H1 (cell line): ENCODE measurements around the gene FLRT2. TPM values are rescaled to one million over a fixed set of nuclear protein-coding genes. Genes with fewer than 3 reads are reported as not detected.

Experiments used
- CTCF ChIA-PET: fragments of 300-600 bp; sonication (Branson Sonifier 250); formaldehyde crosslinking; loops from one replicate; lab custom pipeline; 2021; ENCODE audit not compliant: partially characterized antibody; lab: Charles Lee
- POLR2A ChIA-PET: fragments of 300-600 bp; sonication (Branson Sonifier 250); formaldehyde crosslinking; loops from one replicate; lab custom pipeline; 2021; ENCODE audit warnings: inconsistent platforms; ENCODE audit not compliant: partially characterized antibody; lab: Charles Lee
- DNase-seq, 2 experiments: peaks; one replicate each; pipeline versions ENCODE4 v3.0.0 to v3.0.0-alpha.2; 2010 to 2022; ENCODE audit warnings: low spot score in 2 of 2, low read depth in 1 of 2, mixed read lengths in 1 of 2
- FAIRE-seq: peaks from 2 replicates; lab custom pipeline; 2011; peaks lifted over from hg19 to GRCh38; lab: Jason Lieb, UNC
- H2AFZ ChIP-seq: 2 replicates; pipeline ENCODE4 v1.8.1; 2012; ENCODE audit warnings: low read length, inconsistent platforms
- H2AK5ac ChIP-seq: 2 replicates; pipeline ENCODE4 v1.6.1; 2013; ENCODE audit warnings: low read depth, low read length
- H2BK120ac ChIP-seq: replicated peaks from 2 replicates; pipeline ENCODE3; 2013; ENCODE audit warnings: low read depth, low read length, inconsistent platforms
- H2BK12ac ChIP-seq: 2 replicates; pipeline ENCODE4 v1.6.1; 2013; ENCODE audit warnings: low read depth, low read length
- H2BK15ac ChIP-seq: 2 replicates; pipeline ENCODE4 v1.6.1; 2013; ENCODE audit warnings: low read length
- H2BK20ac ChIP-seq: 2 replicates; pipeline ENCODE4 v1.6.1; 2013; ENCODE audit warnings: low read length
- H2BK5ac ChIP-seq: 2 replicates; pipeline ENCODE4 v1.6.1; 2013; ENCODE audit warnings: low read depth, low read length
- H3K14ac ChIP-seq: 2 replicates; pipeline ENCODE4 v1.6.1; 2013; ENCODE audit warnings: inconsistent platforms; ENCODE audit not compliant: insufficient read length
- H3K18ac ChIP-seq: 2 replicates; pipeline ENCODE4 v1.6.1; 2013; ENCODE audit warnings: low read length; ENCODE audit errors: extremely low read depth
- H3K23ac ChIP-seq: 2 replicates; pipeline ENCODE4 v1.6.1; 2013; ENCODE audit warnings: inconsistent platforms; ENCODE audit not compliant: insufficient read length
- H3K23me2 ChIP-seq: 2 replicates; pipeline ENCODE4 v1.6.1; 2013; ENCODE audit warnings: low read depth, low read length
- H3K27ac ChIP-seq: 2 replicates; pipeline ENCODE4 v1.6.1; 2011; ENCODE audit warnings: low read depth, low read length, inconsistent platforms
- H3K27me3 ChIP-seq, 4 experiments: replicated peaks in 1 of 4; 1 replicate in 1 of 4; 2 replicates in 3 of 4; pipeline versions ENCODE4 v1.6.1 to v1.8.1; 2011 to 2013; ENCODE audit warnings: low read length in 3 of 4, mild to moderate bottlenecking in 3 of 4, inconsistent platforms in 2 of 4, mixed read lengths in 2 of 4, moderate library complexity in 1 of 4; ENCODE audit not compliant: control insufficient read depth in 3 of 4, insufficient read depth in 3 of 4; ENCODE audit errors: extremely low read depth in 1 of 4
- H3K36me3 ChIP-seq, 4 experiments: 2 replicates each; pipeline versions ENCODE4 v1.6.1 to v1.8.1; 2011 to 2013; ENCODE audit warnings: mild to moderate bottlenecking in 4 of 4, low read length in 3 of 4, moderate library complexity in 2 of 4, control low read depth in 1 of 4, inconsistent platforms in 1 of 4; ENCODE audit not compliant: insufficient read depth in 4 of 4, control insufficient read depth in 2 of 4
- H3K4ac ChIP-seq: replicated peaks from 2 replicates; pipeline ENCODE3; 2013; ENCODE audit warnings: low read length, low read depth, mixed read lengths, inconsistent platforms; ENCODE audit not compliant: insufficient read length
- H3K4me1 ChIP-seq, 4 experiments: replicated peaks in 1 of 4; 1 replicate in 1 of 4; 2 replicates in 3 of 4; pipeline versions ENCODE4 v1.6.1 to v1.8.1; 2011 to 2013; ENCODE audit warnings: low read length in 3 of 4, inconsistent platforms in 2 of 4, mixed read lengths in 1 of 4; ENCODE audit not compliant: insufficient read depth in 4 of 4, control insufficient read depth in 3 of 4
- H3K4me2 ChIP-seq, 2 experiments: 2 replicates each; pipeline versions ENCODE4 v1.6.1 to v1.8.1; 2011 to 2013; ENCODE audit warnings: low read depth in 2 of 2, low read length in 2 of 2, control low read depth in 1 of 2, inconsistent platforms in 1 of 2, mild to moderate bottlenecking in 1 of 2; ENCODE audit not compliant: insufficient read depth in 1 of 2
- H3K4me3 ChIP-seq, 4 experiments: fragments of 200-600, 300-600 bp in 1 of 4; sonication (generic), shearing (Covaris generic), sonication (Bioruptor Twin) in 1 of 4; 2 replicates each; pipeline versions ENCODE4 v1.5.1 to v1.8.1; 2011 to 2016; ENCODE audit warnings: low read length in 4 of 4, low read depth in 3 of 4, control low read depth in 2 of 4, inconsistent platforms in 2 of 4, mild to moderate bottlenecking in 2 of 4, mixed read lengths in 1 of 4, moderate library complexity in 1 of 4; ENCODE audit not compliant: insufficient read depth in 2 of 4; ENCODE audit errors: extremely low read depth in 1 of 4
- H3K56ac ChIP-seq: replicated peaks from 2 replicates; pipeline ENCODE3; 2013; ENCODE audit warnings: low read depth, mild to moderate bottlenecking, mixed read lengths, low read length, inconsistent platforms; ENCODE audit not compliant: insufficient read length
- H3K79me1 ChIP-seq: 2 replicates; pipeline ENCODE4 v1.6.1; 2013; ENCODE audit warnings: low read depth, low read length, control low read depth
- H3K79me2 ChIP-seq, 2 experiments: 2 replicates each; pipeline versions ENCODE4 v1.6.1 to v1.8.1; 2012 to 2013; ENCODE audit warnings: low read length in 2 of 2, mild to moderate bottlenecking in 2 of 2, inconsistent platforms in 1 of 2; ENCODE audit not compliant: insufficient read depth in 2 of 2, control insufficient read depth in 1 of 2
- H3K9ac ChIP-seq, 4 experiments: replicated peaks in 1 of 4; 1 replicate in 1 of 4; 2 replicates in 3 of 4; pipeline versions ENCODE4 v1.6.1 to v1.8.1; 2011 to 2013; ENCODE audit warnings: low read depth in 3 of 4, low read length in 3 of 4, control low read depth in 2 of 4, mild to moderate bottlenecking in 2 of 4, moderate library complexity in 2 of 4, inconsistent platforms in 1 of 4; ENCODE audit errors: extremely low read depth in 1 of 4
- H3K9me3 ChIP-seq, 2 experiments: 2 replicates each; pipeline versions ENCODE4 v1.6.1 to v1.8.1; 2012 to 2013; ENCODE audit warnings: mild to moderate bottlenecking in 2 of 2, moderate library complexity in 2 of 2, control low read depth in 1 of 2, inconsistent platforms in 1 of 2, low read depth in 1 of 2, low read length in 1 of 2, mixed read lengths in 1 of 2; ENCODE audit not compliant: insufficient read depth in 2 of 2
- H4K20me1 ChIP-seq, 2 experiments: replicated peaks in 1 of 2; 2 replicates each; pipeline versions ENCODE3 to v1.8.1; 2011 to 2013; ENCODE audit warnings: inconsistent platforms in 2 of 2, low read length in 2 of 2, mild to moderate bottlenecking in 1 of 2; ENCODE audit not compliant: insufficient read depth in 2 of 2, control insufficient read depth in 1 of 2
- H4K5ac ChIP-seq: 2 replicates; pipeline ENCODE4 v1.6.1; 2013; ENCODE audit warnings: low read length, low read depth, mixed read lengths, inconsistent platforms; ENCODE audit not compliant: insufficient read length
- H4K8ac ChIP-seq: 2 replicates; pipeline ENCODE4 v1.8.0; 2013; ENCODE audit warnings: mild to moderate bottlenecking, moderate library complexity, low read length, inconsistent platforms; ENCODE audit not compliant: insufficient read depth; ENCODE audit errors: extremely low read depth
- H4K91ac ChIP-seq: replicated peaks from 2 replicates; pipeline ENCODE3; 2013; ENCODE audit warnings: low read length, mixed read lengths, inconsistent platforms; ENCODE audit not compliant: insufficient read length
- BACH1 ChIP-seq: IDR thresholded peaks from 2 replicates; pipeline ENCODE4 v1.6.1; 2012; ENCODE audit warnings: low read length, improper control_type of control experiment
- CHD1 ChIP-seq: IDR thresholded peaks from 2 replicates; pipeline ENCODE4 v1.6.1; 2012; ENCODE audit warnings: low read depth, low read length, improper control_type of control experiment
- EP300 ChIP-seq, 2 experiments: IDR thresholded peaks; 1 replicate in 1 of 2; 2 replicates in 1 of 2; pipeline ENCODE4 v1.6.1; 2011 to 2012; ENCODE audit warnings: low read depth in 2 of 2, low read length in 2 of 2, mild to moderate bottlenecking in 2 of 2, borderline replicate concordance in 1 of 2, inconsistent platforms in 1 of 2, moderate library complexity in 1 of 2
- EZH2 ChIP-seq: fragments of 200-600 bp; sonication (generic); IDR thresholded peaks from 2 replicates; pipeline ENCODE4 v1.7.1; 2012; ENCODE audit warnings: low read depth, mild to moderate bottlenecking, moderate library complexity, low read length, inconsistent platforms; ENCODE audit not compliant: severe bottlenecking
- HDAC2 ChIP-seq, 2 experiments: fragments of 300-600 bp in 1 of 2; sonication (generic) in 1 of 2; IDR thresholded peaks; 2 replicates each; pipeline ENCODE4 v1.6.1; 2011 to 2012; ENCODE audit warnings: low read depth in 2 of 2, low read length in 2 of 2, mild to moderate bottlenecking in 2 of 2, moderate library complexity in 2 of 2, borderline replicate concordance in 1 of 2, inconsistent platforms in 1 of 2
- JUN ChIP-seq: IDR thresholded peaks from 2 replicates; pipeline ENCODE4 v1.6.1; 2011; ENCODE audit warnings: low read depth, mild to moderate bottlenecking, improper control_type of control experiment, low read length
- MAFK ChIP-seq: IDR thresholded peaks from 2 replicates; pipeline ENCODE4 v1.6.1; 2012; ENCODE audit warnings: low read depth, mild to moderate bottlenecking, improper control_type of control experiment, low read length
- RBBP5 ChIP-seq: IDR thresholded peaks from 2 replicates; pipeline ENCODE4 v1.7.1; 2012; ENCODE audit warnings: low read depth, mild to moderate bottlenecking, inconsistent platforms, low read length, moderate library complexity, borderline replicate concordance
- WGBS, 2 experiments: shearing (Covaris generic) in 1 of 2; methylation state at CpG; one replicate each; pipeline versions ENCODE4 v1.1.6 to v1.1.7; 2013 to 2015; ENCODE audit warnings: low lambda C conversion rate in 2 of 2, mixed read lengths in 2 of 2, inconsistent platforms in 1 of 2, low coverage in 1 of 2, missing lambda C conversion rate in 1 of 2; ENCODE audit not compliant: insufficient replicate concordance in 2 of 2, insufficient coverage in 1 of 2, insufficient read length in 1 of 2; ENCODE audit errors: extremely low coverage in 1 of 2, missing lambda C conversion rate in 1 of 2; 5-methylcytosine and 5-hydroxymethylcytosine counted together
- polyA plus RNA-seq, 7 experiments: library from polyadenylated mRNA; depleted of rRNA in 3 of 7; stranded (reverse) in 5 of 7; unstranded in 2 of 7; fragments of >200 nt in 5 of 7; fragments of 200-250 nt in 2 of 7; gene quantifications; 1 replicate in 5 of 7; 2 replicates in 1 of 7; 4 replicates in 1 of 7; pipeline versions ENCODE4 v1.2.1 to v1.2.3, GENCODE V29; 2011 to 2013; ENCODE audit warnings: missing spikeins in 2 of 7, mixed read lengths in 2 of 7
- total RNA-seq: library from RNA; stranded (reverse); fragmentation: NEBNext Ultra II Directional; extraction: Animal tissue kit (Norgen Biotek cat#: 25700); gene quantifications from 2 replicates; pipeline ENCODE4 v1.2.1, GENCODE V29; 2021

The FLRT2 gene
- total and polyA plus RNA-seq, 2 of the 8 experiments (the other 6 are each of a cell fraction or from before 2014, with no cell fraction given) = 2.4 to 6.9 TPM

DNA sequence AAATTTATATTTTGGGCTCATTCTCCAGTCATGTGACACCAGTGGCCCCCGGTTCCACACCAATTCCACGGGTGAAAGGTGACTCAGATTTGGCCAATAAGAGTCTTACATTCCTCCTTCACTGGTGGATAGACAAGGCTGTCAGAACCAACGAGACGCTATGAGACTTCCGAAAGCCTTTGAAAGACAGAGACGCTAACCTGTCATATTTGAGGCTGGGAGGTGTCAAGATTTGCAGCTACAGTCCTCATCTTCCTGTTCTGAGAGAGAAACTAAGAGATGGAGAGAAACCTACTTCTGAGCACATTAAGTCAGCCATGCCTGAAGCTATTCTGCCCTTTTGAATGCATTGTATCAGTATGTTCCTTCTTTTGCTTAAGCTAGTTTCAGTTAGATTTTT lies 171.2 kb downstream of the FLRT2 start:
- no peak overlapping the region for H2BK5ac ChIP-seq
- ChIA-PET CTCF (interaction anchor here (0.9 to 1.6 kb wide), 4 partner anchors 20 to 41 kb away, joined by 3 to 4 read pairs (median 3); no protein-coding TSS in a partner anchor), POLR2A (no interaction called here)
- H3K79me1 ChIP-seq = no peaks in the 10 kb centered on the region
- TF ChIP-seq EP300 (IDR thresholded peaks at IDR 0.05; ENCODE audit: borderline replicate concordance in 1 of 2, low read depth in 2 of 2, low read length in 2 of 2) = no peak
- TF ChIP-seq MAFK = no peak
- no peak for TF ChIP-seq CHD1
- TF ChIP-seq HDAC2 (IDR thresholded peaks at IDR 0.05; ENCODE audit: borderline replicate concordance in 1 of 2, low read depth in 2 of 2, low read length in 2 of 2) = no peak
- TF ChIP-seq JUN = no peak
- TF ChIP-seq RBBP5 = no peak
- no peak for TF ChIP-seq EZH2
- TF ChIP-seq BACH1 = no peak
- H3K27me3 ChIP-seq = no peaks in the 10 kb centered on the region
- no peak overlapping the region for H2BK12ac ChIP-seq
- no peak overlapping the region for H3K56ac ChIP-seq
- FAIRE-seq (no peak), DNase-seq (no peak)
- H3K4me3 ChIP-seq = no peak overlapping the region
- no peaks in the 10 kb centered on the region for H3K36me3 ChIP-seq
- WGBS, 2 experiments = 74% methylated on average over 6 of the region's 6 CpGs; no CpG with 5 or more reads in 1 of the 2 experiments
- no peaks in the 10 kb centered on the region for H3K9me3 ChIP-seq
- H3K23ac ChIP-seq = no peak overlapping the region
- H3K27ac ChIP-seq = no peak overlapping the region
- H3K9ac ChIP-seq = no peak overlapping the region
- no peak overlapping the region for H3K4ac ChIP-seq
- H2AK5ac ChIP-seq = no peak overlapping the region
- no peak overlapping the region for H4K5ac ChIP-seq
- H3K4me1 ChIP-seq = no peaks in the 10 kb centered on the region
- no peak overlapping the region for H4K8ac ChIP-seq
- H3K4me2 ChIP-seq = no peak overlapping the region
- no peak overlapping the region for H2BK20ac ChIP-seq
- H3K79me2 ChIP-seq = no peaks in the 10 kb centered on the region
- no peak overlapping the region for H3K18ac ChIP-seq
- H2AFZ ChIP-seq = no peak overlapping the region
- H2BK120ac ChIP-seq = no peak overlapping the region
- no peak overlapping the region for H3K14ac ChIP-seq
- no peaks in the 10 kb centered on the region for H3K23me2 ChIP-seq
- H4K91ac ChIP-seq = no peak overlapping the region
- H4K20me1 ChIP-seq = no peaks in the 10 kb centered on the region
- no peak overlapping the region for H2BK15ac ChIP-seq
